Germinal center (tissue), 1 donor: ENCODE data around the gene TRNAU1AP.

Source experiments
- DNase-seq: peaks from one replicate; pipeline ENCODE4 v3.0.0; 2012; ENCODE audit warnings: mixed read lengths, low spot score

Gene TRNAU1AP

DNA sequence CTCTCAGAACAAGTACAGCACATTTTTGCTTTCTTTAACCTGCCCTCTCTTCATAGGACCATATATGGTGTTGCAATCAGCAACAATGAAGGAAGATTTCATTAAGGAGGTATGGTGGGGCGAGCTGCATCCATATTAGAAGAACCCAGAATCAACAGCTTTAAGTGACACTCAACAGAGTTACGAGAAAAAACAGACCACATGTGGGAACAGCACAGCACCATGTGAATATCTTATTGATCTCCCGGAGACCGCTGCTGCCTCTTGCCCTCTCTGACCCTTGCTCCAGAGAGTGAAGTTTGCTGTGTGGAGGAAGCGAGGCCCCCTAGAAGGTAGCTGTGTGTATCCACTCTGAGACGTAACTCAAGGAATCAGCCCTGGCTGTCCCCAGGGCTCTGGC lies 52.1 kb downstream of the TRNAU1AP start:
- no peak for DNase-seq

DNA sequence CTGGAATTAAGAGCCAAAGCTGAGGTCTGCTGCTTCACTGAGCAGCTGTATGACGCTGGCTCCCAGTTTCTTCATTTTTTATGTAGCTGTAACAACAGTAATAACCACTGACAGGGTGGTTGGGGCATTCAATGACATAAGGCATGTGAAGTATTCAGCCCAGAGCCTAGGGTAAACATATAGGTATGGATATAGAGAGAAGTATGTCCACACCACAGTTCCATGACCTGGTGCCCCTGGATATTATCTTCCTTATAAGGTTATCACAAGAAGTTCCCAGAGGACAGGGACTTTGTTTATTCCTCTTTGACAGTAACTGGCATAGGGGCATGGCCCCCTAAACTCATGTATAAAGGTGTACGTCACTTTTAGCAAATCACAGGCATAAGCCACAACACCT lies 53.9 kb downstream of the TRNAU1AP start:
- DNase-seq = no peak

DNA sequence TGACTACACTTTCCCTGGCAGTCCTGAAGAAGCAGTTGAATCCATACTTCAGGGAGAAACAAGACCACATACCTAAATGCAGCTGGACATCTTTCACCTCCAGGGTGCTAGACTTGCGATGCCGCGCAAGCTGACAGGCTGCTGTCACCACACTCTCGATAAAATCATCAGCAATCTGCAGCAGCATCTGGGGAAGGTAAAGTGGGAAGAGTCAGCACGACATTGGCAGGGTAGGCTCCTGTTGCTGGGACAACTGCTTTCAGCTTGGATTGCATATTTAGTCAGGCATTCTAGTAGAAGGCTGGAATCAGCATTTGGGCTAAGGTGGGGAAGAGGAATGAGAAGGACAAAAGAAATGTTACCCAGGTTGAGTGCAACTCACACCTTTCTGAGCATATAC lies 60.3 kb downstream of the TRNAU1AP start:
- no peak for DNase-seq
